Measurements from ENCODE around the gene RFC3.

GRCh38 chr13:33816912-33817311 is 1.0 kb upstream of the RFC3 start:
- TF ChIP-seq REST (IDR thresholded peaks at IDR 0.05; ENCODE audit: insufficient read depth in 1 of 2, low read depth in 2 of 2, low read length in 2 of 2) (no peak), TAF1 (IDR thresholded peaks at IDR 0.05; ENCODE audit: borderline replicate concordance, insufficient read depth, low read length) (no peak), POLR2AphosphoS5 (IDR thresholded peaks at IDR 0.05; ENCODE audit: low read depth, low read length) (no peak), FOXP2 (optimal IDR thresholded peaks at IDR 0.05; ENCODE audit: borderline replicate concordance, extremely low read depth, extremely low read length, insufficient read depth) (no peak), SIN3A (IDR thresholded peaks at IDR 0.05; ENCODE audit: borderline replicate concordance, insufficient read depth, low read length) (no peak)
